HG03432 (cell line): ENCODE results near the gene CLCN3.
"Not testable (repeated sequence)": the region's sequence is repeated elsewhere in the genome, so short reads cannot be mapped to it uniquely, and the experiment has no call there.

Experiments used
- ATAC-seq: cut with Tn5 transposase; IDR thresholded peaks from one replicate; pipeline ENCODE4 v1.9.1; 2021; ENCODE audit warnings: mild to moderate bottlenecking, moderate library complexity; ENCODE audit not compliant: unreplicated experiment

The CLCN3 gene

GRCh38 chr4:169690787-169691186, 70.4 kb downstream of the CLCN3 start:
- ATAC-seq, result no peak

DNA sequence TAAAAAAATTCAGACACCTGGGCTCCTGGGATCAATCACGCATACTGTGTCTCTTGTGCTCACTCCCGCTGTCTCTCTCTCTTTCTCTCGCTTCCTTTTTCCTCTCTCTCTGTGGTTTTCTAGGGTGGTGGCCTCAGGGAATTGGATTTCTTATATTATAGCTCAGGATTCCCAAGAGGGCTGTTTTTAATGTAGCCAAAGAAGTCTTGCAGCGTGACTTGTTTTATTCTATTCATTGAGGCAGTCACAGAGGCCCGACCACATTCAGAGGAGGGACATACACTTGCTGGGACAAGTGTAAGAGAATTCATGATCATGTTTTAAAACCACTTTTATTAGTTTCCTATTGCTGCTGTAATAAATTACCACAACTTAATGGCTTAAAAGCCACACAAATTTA, 78.0 kb downstream of the CLCN3 start:
- ATAC-seq, result no peak

DNA sequence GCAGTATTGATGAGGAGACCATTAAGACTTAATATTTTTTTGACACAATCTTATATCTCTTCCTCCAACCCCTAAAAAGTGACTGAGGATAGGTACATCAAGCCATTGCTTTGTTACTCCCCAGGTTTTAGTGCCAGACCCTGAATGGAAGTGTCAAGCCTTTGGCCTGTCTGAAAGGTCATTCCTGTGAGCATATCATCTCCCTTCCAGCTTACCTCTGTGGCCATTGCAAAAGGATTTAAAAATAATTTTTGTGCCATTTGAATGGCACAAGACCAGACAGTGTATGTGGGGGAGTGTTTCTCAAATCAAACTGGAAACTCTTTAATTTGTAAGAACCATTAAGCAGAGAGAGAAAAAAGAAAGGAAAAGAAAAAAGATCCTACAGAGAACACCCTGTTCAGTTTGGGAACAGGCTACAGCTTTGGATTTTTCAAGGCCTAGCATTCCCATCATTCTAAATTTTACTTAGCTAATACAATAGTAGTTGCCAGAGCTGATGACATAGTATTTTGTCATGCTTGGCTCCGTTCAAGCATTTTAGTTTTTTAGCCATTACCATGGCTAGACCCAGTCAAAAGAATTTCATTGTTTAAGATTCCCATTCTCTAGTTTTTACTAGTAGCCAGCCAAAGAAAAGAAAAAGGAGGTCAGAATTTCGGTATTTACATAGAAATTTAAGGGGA, 87.7 kb downstream of the CLCN3 start:
- no peak for ATAC-seq

GRCh38 chr4:169715826-169716225, 95.4 kb downstream of the CLCN3 start:
- ATAC-seq, result no peak

DNA sequence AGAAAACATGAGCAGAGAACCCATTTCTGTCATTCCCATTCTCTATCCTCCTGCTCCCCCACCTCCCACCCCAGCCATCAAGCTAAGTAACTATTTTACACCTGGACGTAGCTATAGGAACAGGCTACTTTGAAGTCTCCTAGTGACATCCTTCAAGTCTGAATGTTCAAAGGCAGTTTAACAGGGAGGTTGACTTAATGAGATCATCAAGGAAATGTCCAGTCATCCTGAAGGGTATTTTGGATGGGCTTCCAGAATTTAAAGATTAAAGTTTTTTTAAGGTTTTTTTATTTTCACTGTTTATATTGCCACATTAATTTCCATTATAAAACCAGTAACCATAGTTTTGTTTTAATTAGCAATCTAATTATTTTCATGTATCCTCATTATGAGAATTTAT, 96.3 kb downstream of the CLCN3 start:
- no peak for ATAC-seq

GRCh38 chr4:169720529-169720928, 100.2 kb downstream of the CLCN3 start:
- no peak for ATAC-seq

DNA sequence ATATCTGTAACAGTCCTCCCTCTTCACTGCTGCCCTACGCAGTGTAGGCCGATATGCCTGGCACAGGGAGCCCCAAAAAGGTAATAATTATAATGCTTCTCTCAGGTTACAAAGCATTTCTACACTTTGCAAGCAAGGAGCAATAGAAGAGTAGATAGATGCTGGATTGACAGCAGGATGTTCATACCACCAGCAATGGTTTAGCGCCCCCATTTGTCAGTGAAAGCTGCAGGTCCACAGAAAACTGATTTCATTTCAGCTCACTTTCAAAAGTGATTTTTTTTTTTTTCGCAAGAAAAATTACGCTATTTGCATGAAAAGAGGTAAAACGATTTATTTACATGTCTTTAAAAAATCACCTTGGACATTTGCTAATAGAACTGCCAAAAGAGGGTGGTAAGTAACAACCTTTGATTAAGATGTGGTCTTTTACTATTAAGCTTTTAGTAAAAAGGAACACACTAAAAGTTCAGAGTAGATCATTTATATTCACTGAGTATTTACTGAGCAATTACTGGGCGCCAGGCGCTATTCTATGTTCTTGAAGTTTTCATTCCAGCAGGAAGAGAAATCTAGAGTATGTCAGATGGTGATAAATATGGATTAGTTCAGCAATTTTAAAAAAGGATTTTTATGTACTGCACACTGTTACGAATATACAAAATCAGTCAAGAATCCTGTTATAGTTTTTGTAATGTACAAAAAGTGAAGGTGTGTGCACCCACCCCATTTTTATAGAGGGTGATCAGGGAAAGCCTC, 103.0 kb downstream of the CLCN3 start:
- no peak for ATAC-seq

- ATAC-seq, result no peak
These were observed 103.9 kb downstream of the CLCN3 start for GRCh38 chr4:169724260-169724659.

DNA sequence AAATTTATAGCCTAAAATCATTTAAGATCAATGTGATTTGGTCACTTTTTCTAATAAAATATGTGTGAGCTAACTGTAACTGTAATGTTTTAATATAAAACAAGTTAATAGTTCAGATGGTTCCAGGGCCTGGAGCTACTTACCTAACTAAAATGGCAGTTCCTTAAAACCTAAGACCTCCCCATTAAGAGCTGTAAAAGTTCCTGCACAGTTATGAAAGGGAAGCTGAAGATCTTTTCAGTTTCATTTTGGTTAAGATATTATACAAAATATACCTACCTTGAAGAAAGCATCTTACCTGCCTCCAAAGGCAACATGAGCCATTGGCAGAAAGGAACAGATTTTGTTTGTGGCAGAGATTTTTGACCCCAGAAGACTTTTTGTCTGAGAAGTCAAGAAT, 107.2 kb downstream of the CLCN3 start:
- ATAC-seq, result no peak

DNA sequence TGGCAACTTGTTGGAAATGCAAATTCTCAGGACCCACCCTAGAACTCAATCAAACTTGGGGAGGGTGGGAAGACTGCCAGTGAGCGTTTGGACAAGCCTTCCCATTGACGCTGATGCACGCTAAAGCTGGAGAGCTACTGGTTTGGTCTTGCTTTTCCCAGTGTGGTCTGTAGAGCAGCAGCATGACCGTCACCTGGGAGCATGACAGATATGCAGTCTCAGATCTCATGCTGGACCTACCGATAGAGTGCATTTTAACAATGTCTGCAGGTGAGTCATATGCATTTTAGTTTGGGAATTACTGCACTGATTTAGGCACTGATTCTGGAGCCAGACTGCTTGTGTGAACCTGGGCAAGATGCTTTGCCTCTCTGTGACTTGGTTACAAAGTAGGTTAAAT, 110.2 kb downstream of the CLCN3 start:
- ATAC-seq, result no peak

- ATAC-seq, result not testable (repeated sequence)
These were observed 118.2 kb downstream of the CLCN3 start for GRCh38 chr4:169738604-169739003.

DNA sequence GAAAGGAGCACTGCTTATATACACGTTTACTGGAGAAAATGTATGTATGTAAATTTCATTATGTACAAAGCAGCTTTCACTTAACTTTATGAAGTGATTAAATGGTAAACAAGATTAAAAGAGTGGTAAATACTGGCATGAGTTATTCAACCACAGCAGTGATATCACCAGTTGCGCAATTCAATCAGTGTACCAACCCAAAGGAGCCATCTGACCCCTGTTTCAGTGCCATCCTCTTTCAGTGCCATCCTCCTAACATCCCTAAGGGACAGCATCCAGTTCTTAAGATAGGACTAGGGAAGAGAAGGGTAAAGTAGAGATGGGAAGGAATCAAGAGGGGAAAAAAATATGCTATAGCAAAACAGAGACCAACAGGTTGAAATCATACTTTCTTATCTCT, 121.2 kb downstream of the CLCN3 start:
- no peak for ATAC-seq

DNA sequence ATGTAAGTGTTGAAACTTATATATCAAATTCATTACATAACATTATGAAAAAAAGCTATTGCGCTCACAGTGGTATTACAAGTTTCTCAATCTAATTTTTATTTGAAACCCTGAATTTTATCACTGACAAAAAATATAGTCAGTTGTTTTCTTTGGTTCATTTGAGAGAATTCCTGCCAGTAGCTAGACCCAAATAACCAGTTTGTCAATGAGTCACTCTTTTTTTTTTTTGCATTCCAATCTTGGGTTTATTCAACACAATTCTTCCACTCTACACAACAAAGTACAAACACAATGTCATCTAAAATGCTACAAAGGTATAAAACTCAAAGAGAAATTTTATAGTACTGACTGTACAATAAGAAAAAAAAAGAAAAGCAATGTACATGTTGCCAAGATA, 124.2 kb downstream of the CLCN3 start:
- no peak for ATAC-seq

GRCh38 chr4:169745291-169745690, 124.9 kb downstream of the CLCN3 start:
- no peak for ATAC-seq

DNA sequence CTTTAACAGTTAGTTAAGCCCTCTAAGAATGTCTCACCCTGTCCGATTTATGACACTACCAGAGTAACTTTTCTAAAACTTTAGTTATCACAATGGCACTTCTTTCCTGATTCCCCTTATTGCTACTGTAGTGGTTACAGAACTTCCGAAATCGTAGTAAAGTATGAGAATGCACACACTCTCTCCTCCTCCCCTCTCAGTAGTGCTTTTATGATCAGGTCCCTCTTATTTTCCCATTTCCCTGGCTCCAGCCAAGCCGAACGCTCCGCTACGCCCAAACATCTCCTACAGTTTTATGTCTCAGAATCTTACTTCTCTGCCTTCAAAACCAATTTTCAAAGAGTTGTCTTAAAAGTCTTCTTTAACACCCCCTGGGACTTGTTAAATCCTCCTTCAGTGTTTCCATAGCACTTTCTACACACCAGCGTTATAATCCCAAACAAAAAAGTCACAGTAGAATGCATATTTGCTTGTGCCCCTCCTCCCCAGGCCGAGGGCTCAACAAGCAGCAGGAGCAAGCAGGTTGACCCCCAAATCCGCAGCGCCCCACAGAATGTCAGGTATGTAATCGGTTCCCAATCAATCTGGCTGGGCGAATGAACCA, 136.7 kb downstream of the CLCN3 start:
- ATAC-seq, result peak; percentile 27

DNA sequence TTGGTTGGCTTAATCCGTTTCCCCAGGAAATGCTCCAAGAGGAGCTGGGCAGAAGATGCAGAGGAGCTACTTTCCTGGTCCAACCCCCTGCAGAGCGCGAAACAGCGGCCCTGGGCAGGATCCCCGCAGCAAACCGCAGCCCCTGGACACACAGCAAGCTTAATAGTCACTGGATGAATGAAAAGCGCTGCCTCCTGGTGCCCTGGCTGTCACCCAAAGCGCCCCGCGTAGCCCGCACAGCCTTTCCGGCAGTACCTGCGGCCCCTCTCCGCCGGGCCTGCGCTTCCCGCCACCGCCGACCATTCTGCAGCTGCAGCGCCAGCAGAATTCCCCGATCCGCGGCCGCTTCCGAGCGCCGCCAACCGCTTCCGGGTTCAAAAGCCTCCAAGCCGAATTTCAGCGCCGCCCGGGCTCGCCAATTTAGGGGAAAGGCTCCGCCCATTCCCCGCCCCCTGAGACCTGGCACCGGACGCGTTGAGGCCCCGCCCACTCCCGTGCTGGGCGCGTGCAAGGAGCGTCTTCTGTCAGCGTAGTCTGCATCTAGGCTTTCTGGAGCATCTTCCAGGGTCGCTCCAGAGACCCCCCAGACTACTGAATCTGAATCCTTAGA, 137.3 kb downstream of the CLCN3 start, which contains the start of gene HPF1:
TSS of gene HPF1 (minus strand) at position 370 of the 610 bp plus-strand sequence. CDS start at position 303, 67 bp downstream.
- ATAC-seq, result peak; percentile 95

- no peak for ATAC-seq
These were observed 138.1 kb downstream of the CLCN3 start for GRCh38 chr4:169758401-169758962.

- ATAC-seq, result no peak
These were observed 141.5 kb downstream of the CLCN3 start for GRCh38 chr4:169761846-169762245.

GRCh38 chr4:169765835-169766234, 145.5 kb downstream of the CLCN3 start:
- no peak for ATAC-seq

GRCh38 chr4:169766741-169767140, 146.4 kb downstream of the CLCN3 start:
- ATAC-seq, result no peak

- no peak for ATAC-seq
These were observed 148.0 kb downstream of the CLCN3 start for GRCh38 chr4:169768385-169768784.
